NCI-H2171 (cell line): ENCODE measurements around the gene VGLL4.
"Not testable (repeated sequence)": the region's sequence is repeated elsewhere in the genome, so short reads cannot be mapped to it uniquely, and the experiment has no call there.

Experiments used
- DNase-seq: peaks from one replicate; lab custom pipeline; 2025; lab: John Stamatoyannopoulos, UW

VGLL4 gene

GRCh38 chr3:11583638-11584046 lies 60.1 kb downstream of the VGLL4 start:
- no peak for DNase-seq

DNA sequence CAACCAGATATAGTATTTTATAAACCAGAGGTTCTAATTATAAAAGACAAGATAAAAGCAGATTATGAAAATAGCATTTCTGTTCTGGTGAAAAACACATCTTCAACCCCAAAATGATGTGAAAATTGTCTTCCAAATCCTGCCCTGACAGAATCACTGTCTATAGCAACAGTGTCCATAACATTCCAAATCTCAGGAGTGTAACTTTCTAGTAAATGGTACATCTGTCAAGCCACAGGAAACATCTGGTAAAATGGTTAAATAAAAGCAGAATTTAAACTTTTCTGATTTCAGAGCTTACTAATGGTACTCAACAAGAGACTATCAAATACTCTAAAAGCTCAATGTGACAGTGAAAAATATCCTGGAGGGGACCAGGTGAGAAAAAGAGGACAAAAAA lies 60.5 kb downstream of the VGLL4 start:
- no peak for DNase-seq

DNA sequence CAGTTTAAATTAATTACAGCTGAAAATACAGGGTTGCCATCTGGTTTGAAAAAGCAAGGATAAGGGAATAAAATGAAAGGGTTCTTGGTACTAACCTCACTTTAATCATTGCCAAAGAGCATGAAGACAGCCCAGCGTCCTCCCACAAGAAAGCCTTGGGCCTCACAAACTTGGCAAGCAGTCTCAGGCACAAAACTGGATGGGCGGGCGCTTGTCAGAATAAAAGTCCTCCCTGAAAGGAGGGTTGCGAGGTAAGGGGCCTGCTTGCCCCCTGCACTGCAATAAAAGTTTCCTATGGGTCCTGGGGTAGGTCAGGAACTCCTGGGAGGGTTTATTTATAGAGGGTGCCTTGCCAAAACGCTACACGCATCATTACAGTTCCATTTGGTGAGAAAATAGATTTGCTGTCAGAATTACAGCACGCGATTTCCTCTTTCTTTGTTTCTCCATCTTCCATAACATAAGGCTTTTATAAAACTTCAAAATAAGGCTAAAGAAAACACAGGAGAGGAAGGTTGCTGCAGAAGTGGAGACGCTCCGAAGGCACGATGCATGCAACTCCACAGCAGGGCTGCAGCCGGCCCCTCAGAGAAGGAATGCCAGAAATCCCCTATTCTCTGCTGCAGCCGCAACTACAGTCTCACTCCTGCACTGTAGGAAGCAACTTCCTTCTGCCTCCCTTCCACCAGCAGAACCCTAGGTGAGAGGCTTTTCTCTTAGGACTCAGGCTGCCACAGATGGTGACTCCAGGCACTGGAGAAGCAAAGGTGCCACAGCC lies 61.3 kb downstream of the VGLL4 start:
- no peak for DNase-seq

DNA sequence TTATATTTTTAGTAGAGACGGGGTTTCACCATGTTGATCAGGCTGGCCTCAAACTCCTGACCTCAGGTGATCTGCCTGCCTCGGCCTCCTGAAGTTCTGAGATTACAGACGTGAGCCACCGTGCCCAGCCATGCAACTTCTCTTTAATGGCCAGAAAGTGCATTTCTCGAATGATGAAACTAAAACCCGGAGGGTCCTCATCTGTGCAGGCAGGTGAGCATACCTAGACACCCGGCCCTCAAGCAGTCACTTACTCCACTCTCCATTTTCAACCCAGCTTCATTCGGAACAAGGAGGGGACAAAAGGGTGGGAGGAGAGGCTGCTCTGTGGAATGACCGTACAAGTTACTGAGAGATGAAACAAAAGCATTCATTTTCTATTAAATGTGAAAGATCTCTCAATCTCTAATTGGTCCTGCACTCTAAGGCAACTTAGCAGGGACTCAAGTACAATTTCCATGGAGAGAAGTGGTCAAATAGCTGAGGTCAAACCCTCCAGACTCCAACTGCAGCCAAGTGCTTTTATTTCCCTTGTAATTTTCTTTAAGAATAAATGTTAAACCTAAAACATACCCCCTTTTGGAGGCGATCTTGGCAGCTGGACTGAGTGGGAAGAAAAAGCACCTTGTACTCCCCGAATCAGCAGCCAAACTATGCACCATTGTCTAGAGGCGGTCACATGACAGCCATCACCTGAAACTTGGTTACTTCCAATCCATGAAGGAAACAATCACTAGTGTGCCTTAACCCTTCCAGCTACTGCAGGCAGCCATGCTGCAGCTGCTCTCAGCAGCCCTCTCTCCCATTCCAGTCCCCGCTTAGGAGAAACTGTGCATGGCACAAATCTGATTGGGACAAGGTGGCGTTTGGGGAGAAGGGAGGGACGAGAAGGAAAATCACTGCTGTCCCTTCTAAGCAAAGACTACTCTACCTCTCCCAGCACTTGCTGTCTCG lies 62.2 kb downstream of the VGLL4 start:
- DNase-seq: no peak

DNA sequence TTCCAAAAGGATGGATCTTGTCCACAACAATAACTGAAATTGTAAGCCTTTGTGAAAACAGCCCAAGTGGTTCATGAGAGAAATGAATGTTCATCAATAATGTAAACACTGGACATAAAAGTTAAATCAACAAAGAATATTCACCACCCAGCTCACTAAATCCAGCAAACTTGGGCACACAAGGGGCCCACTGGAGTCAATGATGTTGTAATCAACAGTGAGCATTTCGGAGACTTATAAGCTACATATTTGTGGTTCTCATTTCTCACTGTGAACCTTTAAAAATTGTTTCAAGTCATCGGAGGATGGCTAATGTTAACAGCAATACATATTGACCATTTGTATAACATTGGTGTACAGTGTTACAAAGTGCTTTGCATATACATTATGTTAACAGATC lies 63.1 kb downstream of the VGLL4 start:
- DNase-seq: no peak

GRCh38 chr3:11578169-11578568 lies 65.5 kb downstream of the VGLL4 start:
- no peak for DNase-seq

- no peak for DNase-seq
These were observed 67.3 kb downstream of the VGLL4 start for GRCh38 chr3:11576453-11576852.

- no peak for DNase-seq
These were observed 68.0 kb downstream of the VGLL4 start for GRCh38 chr3:11575677-11576076.

GRCh38 chr3:11574981-11575669 lies 68.6 kb downstream of the VGLL4 start:
- no peak for DNase-seq

DNA sequence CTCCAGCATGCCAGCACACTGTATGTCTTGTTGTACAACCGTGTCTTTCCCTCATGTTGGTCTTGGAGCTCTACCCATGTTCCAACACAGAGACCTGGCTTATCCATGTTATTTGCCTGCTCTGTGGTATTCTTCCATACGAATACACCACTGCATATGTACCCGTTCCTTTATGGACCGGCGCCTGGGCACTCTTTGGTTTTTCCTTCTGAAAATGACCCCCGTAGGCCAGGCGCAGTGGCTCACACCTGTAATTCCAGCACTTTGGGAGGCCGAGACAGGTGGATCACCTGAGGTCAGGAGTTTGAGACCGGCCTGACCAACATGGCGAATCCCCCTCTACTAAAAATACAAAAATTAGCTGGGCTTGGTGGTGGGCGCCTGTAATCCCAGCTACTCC lies 71.1 kb downstream of the VGLL4 start:
- DNase-seq: not testable (repeated sequence)

- no peak for DNase-seq
These were observed 72.8 kb downstream of the VGLL4 start for GRCh38 chr3:11570789-11571495.

GRCh38 chr3:11570251-11570650 lies 73.5 kb downstream of the VGLL4 start:
- no peak for DNase-seq

GRCh38 chr3:11569156-11569741 lies 74.5 kb downstream of the VGLL4 start:
- DNase-seq: no peak

GRCh38 chr3:11568503-11569155 lies 75.1 kb downstream of the VGLL4 start:
- DNase-seq: no peak

- DNase-seq: no peak
These were observed 75.9 kb downstream of the VGLL4 start for GRCh38 chr3:11567516-11568467.

- DNase-seq: no peak
These were observed 76.8 kb downstream of the VGLL4 start for GRCh38 chr3:11566916-11567315.

GRCh38 chr3:11566478-11566877 lies 77.2 kb downstream of the VGLL4 start:
- no peak for DNase-seq

GRCh38 chr3:11565932-11566331 lies 77.8 kb downstream of the VGLL4 start:
- DNase-seq: no peak

DNA sequence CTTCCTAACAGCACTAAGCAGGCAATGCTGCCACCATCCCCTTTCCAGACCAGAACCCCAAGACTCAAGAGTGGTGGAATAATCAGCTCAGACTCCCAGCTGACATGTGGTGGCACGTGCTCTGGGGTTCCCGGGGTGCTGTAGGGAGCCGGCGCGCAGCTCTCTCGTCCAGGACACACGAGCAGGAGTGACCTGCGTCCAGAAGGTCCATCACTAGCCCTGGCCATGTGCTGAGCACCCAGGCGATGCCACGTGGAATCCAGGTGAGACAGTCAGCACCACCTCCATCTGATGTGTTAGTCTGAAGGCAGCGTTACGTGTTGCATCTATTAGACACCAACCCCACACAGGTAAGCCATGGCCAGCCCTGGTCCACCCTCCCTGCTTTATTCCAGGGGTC lies 78.2 kb downstream of the VGLL4 start:
- no peak for DNase-seq

GRCh38 chr3:11565072-11565471 lies 78.6 kb downstream of the VGLL4 start:
- DNase-seq: no peak
